Measurements from ENCODE around the gene DNAJC4.

Gene DNAJC4

GRCh38 chr11:64275841-64276240 is 45.5 kb downstream of the DNAJC4 start:
- Histone ChIP-seq H3K9ac (ENCODE audit: low read depth, low read length, poor library complexity, severe bottlenecking) (no peak overlapping the region), H3K9me3 (ENCODE audit: insufficient read depth, low read depth, low read length) (no peaks in the 10 kb centered on the region), H3K79me2 (ENCODE audit: insufficient read depth, low read length) (no peaks in the 10 kb centered on the region; the same call in 1 of the 2 replicates), H3K9me2 (replicated peaks; ENCODE audit: low read depth, low read length) (no peaks in the 10 kb centered on the region), H4K20me1 (ENCODE audit: insufficient read depth, low read length, poor library complexity, severe bottlenecking) (no peaks in the 10 kb centered on the region), H3K27me3 (ENCODE audit: insufficient read depth, low read length, poor library complexity, severe bottlenecking) (no peaks in the 10 kb centered on the region), H3K4me2 (ENCODE audit: low read depth, low read length, poor library complexity, severe bottlenecking) (no peak overlapping the region), H3K4me1 (ENCODE audit: insufficient read depth, low read length, poor library complexity, severe bottlenecking) (peaks cover 14% of the 10 kb centered on the region), H3K4me3 (ENCODE audit: low read length, poor library complexity, severe bottlenecking) (no peak overlapping the region), H2AFZ (ENCODE audit: low read length) (no peak overlapping the region), H3F3A (ENCODE audit: low read depth) (no peaks in the 10 kb centered on the region), H3K36me3 (ENCODE audit: insufficient read depth, low read length) (no peaks in the 10 kb centered on the region)
- TF ChIP-seq EZH2phosphoT487 (IDR thresholded peaks at IDR 0.05; ENCODE audit: borderline replicate concordance) (no peak), CTCF (conservative IDR thresholded peaks at IDR 0.05; ENCODE audit: low read length) (no peak)

- Histone ChIP-seq H3K9me2 (replicated peaks; ENCODE audit: low read depth, low read length) (no peaks in the 10 kb centered on the region), H3K9me3 (ENCODE audit: insufficient read depth, low read depth, low read length) (no peaks in the 10 kb centered on the region), H3K36me3 (ENCODE audit: insufficient read depth, low read length) (no peaks in the 10 kb centered on the region), H3K4me2 (ENCODE audit: low read depth, low read length, poor library complexity, severe bottlenecking) (no peak overlapping the region), H4K20me1 (ENCODE audit: insufficient read depth, low read length, poor library complexity, severe bottlenecking) (no peaks in the 10 kb centered on the region), H3K27me3 (ENCODE audit: insufficient read depth, low read length, poor library complexity, severe bottlenecking) (no peaks in the 10 kb centered on the region), H2AFZ (ENCODE audit: low read length) (no peak overlapping the region), H3K79me2 (ENCODE audit: insufficient read depth, low read length) (no peaks in the 10 kb centered on the region; the same call in 1 of the 2 replicates), H3F3A (ENCODE audit: low read depth) (no peaks in the 10 kb centered on the region), H3K4me3 (ENCODE audit: low read length, poor library complexity, severe bottlenecking) (no peak overlapping the region), H3K9ac (ENCODE audit: low read depth, low read length, poor library complexity, severe bottlenecking) (no peak overlapping the region), H3K4me1 (ENCODE audit: insufficient read depth, low read length, poor library complexity, severe bottlenecking) (peaks cover 9% of the 10 kb centered on the region)
- TF ChIP-seq CTCF (conservative IDR thresholded peaks at IDR 0.05; ENCODE audit: low read length), result no peak
- no peak for TF ChIP-seq EZH2phosphoT487 (IDR thresholded peaks at IDR 0.05; ENCODE audit: borderline replicate concordance)
These were observed 46.5 kb downstream of the DNAJC4 start for GRCh38 chr11:64276653-64277431.

GRCh38 chr11:64278576-64279190 is 48.3 kb downstream of the DNAJC4 start:
- H3K4me1 ChIP-seq (ENCODE audit: insufficient read depth, low read length, poor library complexity, severe bottlenecking), result peaks cover under 1% of the 10 kb centered on the region
- H3K9ac ChIP-seq (ENCODE audit: low read depth, low read length, poor library complexity, severe bottlenecking), result no peak overlapping the region
- H3K4me3 ChIP-seq (ENCODE audit: low read length, poor library complexity, severe bottlenecking), result no peak overlapping the region
- H3K4me2 ChIP-seq (ENCODE audit: low read depth, low read length, poor library complexity, severe bottlenecking), result no peak overlapping the region
- H3F3A ChIP-seq (ENCODE audit: low read depth), result no peaks in the 10 kb centered on the region
- H3K36me3 ChIP-seq (ENCODE audit: insufficient read depth, low read length), result no peaks in the 10 kb centered on the region
- H3K79me2 ChIP-seq (ENCODE audit: insufficient read depth, low read length), result peaks cover 4% of the 10 kb centered on the region; the same call in 1 of the 2 replicates
- no peaks in the 10 kb centered on the region for H4K20me1 ChIP-seq (ENCODE audit: insufficient read depth, low read length, poor library complexity, severe bottlenecking)
- H3K27me3 ChIP-seq (ENCODE audit: insufficient read depth, low read length, poor library complexity, severe bottlenecking), result no peaks in the 10 kb centered on the region
- TF ChIP-seq CTCF (conservative IDR thresholded peaks at IDR 0.05; ENCODE audit: low read length) (no peak), EZH2phosphoT487 (IDR thresholded peaks at IDR 0.05; ENCODE audit: borderline replicate concordance) (no peak)
- no peaks in the 10 kb centered on the region for H3K9me2 ChIP-seq (replicated peaks; ENCODE audit: low read depth, low read length)
- no peak overlapping the region for H2AFZ ChIP-seq (ENCODE audit: low read length)
- H3K9me3 ChIP-seq (ENCODE audit: insufficient read depth, low read depth, low read length), result no peaks in the 10 kb centered on the region
